SK-MEL-5 (cell line): ENCODE data around the gene ATXN7. TPM values are rescaled to one million over a fixed set of nuclear protein-coding genes. Genes with fewer than 3 reads are reported as not detected.
A peak's percentile ranks its signal among the peaks of the same experiment; 100 is the strongest.

Experiments used
- DNase-seq: peaks from one replicate; pipeline ENCODE4 v3.0.0-alpha.2; 2016; ENCODE audit warnings: low read depth, low spot score
- in situ Hi-C: cut with HindIII; loops from 2 replicates; pipeline ENCODE4 v1.10.0; 2016; ENCODE audit warnings: low sequenced_read_pairs, high pct_unique_total_duplicates, low pct_unique_long_range_greater_than_20kb
- total RNA-seq: library from RNA; depleted of rRNA; stranded (reverse); fragments of >200 nt; shearing (Covaris generic); gene quantifications from 2 replicates; pipeline ENCODE4 v1.2.3, GENCODE V29; 2014

Gene ATXN7
- total RNA-seq, 1 experiment from 2014 or later = 5.8 TPM

DNA sequence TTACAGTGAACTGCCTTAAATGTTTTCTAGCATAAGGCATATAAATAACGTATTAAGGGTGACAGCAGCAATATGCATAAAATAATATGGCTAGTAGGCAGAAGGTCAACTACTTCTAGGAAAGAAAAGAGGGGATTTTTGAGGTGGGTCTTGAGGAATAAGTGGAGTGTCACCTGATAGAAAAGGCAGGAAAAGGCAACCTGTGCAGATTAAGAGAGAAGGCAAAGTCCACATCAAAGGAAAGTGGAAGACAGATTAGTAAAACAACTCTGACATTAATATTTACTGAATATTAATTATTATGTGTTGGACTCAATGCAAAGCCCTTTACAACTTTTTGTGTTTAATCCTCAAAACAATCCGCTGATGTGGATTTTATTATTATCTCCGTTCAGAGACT, 2.9 kb upstream of the ATXN7 start:
- no peak for DNase-seq
- in situ Hi-C loops = no loop called here

DNA sequence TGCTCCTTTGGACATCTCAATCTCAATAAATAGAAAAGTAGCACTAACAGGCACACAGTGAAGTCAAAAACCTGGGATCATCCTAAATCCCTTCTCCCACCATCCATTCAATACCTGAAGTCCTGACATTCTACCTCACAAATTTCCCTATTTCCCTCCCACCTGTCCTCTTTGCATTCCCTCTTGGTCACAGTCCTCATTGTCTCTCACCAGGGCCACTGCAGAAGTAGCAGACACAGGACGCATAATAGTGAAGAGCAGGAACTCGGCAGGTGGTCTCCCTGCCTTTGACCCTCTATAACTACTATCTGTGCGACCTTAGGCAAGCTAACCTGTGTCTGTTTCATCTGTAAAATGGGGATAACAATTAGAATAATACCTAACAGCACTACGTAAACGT, 2.4 kb upstream of the ATXN7 start:
- DNase-seq = no peak
- in situ Hi-C loops = no loop called here

DNA sequence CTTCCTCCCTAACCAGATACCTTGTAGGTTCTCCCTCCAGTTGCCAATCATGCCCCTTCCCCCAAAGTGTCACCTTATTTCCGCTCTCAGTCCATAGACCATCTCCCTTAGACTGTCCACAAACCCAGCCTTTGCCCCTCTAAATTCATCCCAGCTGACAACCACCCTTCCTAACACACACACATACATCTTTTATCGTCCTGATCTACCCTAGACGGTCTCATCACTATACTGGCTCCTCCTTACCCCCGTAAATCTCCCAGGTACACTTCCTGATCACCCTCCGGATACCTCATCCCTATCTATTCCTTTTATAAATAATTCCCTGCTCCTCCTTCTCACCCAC, 890 bp upstream of the ATXN7 start:
- no peak for DNase-seq
- in situ Hi-C loops = no loop called here

DNA sequence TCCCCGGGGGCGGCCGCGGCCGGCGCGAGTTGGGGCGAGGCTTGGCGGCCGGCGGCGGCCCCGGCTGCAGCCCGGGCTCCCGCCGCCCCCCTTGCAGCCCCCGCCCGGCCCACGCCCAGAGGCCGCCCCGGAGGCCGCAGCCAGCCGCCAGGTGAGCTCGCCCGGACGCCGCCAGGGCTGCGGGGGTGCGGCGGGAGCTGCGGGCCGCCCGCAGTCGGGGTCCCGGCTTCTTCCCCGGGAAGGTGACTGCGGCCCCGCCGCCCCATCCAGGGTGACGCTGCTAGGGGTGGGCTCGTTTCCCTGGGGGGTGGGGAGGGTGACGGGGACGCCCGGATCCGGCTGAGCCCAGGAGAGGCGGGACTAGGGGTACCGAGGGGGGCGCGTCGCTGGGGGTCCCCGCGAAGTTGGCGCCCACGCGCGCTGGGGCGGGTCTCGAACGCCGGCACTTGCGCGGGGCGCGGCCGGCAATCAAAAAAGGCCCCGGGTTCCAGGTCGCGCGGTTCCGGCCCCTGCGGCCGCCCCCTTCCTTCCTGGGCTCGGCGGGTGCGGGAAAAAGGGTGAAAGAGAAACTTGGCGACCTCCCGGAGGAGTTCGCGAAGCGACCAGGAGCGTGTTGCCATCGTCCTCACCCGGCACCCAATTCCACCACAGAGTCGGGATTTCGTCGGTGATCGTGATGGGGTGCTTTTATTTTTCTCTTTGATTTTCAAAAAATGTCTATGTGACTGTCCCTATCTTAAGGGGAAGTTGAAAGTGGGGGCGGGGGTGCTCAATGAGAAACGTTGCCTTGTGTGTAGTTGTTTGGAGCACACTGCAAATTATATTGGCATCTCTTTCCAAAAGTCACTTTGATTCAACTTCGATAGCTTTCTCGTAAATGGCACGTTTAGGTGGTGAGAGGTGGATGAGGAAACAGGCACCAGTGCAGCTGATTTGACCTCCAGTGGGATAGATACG, 619 bp downstream of the ATXN7 start:
- DNase-seq = no peak
- in situ Hi-C loops = no loop called here

DNA sequence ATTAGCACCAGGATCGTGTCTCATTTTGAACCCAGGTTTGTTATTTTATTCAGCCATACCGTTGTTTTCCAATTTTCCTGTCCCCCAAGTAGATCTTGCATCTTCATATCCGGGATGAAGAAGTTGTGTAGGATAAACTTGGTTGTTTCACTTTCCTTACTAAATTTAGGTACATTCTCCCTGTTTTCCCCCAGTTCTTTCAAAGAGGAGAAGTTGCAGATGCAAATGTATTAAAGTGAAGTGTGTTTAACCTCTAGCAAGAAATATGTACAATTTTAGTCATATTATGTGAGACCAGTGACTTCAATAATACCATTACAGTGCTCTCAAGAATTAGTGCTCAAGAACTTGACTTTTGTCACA, 1.3 kb downstream of the ATXN7 start:
- in situ Hi-C loops = no loop called here
- DNase-seq = no peak

DNA sequence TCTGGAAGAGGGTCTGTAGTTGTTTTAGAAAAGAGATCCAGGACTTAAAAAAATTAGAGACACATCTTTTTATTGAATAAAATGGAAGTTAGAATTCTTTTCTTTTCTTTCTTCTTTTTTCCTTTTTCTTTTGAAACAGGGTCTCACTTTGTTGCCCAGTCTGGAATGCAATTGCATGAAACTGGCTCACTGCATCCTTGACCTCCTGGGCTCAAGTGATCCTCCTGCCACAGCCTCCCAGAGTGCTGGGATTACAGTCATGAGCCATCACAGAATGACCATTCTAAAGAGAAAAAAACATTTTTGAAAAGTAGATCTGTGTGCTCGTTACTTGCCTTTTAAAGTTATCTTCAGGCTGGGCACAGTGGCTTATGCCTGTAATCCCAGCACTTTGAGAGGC, 3.6 kb downstream of the ATXN7 start:
- DNase-seq = no peak
- in situ Hi-C loops = no loop called here

DNA sequence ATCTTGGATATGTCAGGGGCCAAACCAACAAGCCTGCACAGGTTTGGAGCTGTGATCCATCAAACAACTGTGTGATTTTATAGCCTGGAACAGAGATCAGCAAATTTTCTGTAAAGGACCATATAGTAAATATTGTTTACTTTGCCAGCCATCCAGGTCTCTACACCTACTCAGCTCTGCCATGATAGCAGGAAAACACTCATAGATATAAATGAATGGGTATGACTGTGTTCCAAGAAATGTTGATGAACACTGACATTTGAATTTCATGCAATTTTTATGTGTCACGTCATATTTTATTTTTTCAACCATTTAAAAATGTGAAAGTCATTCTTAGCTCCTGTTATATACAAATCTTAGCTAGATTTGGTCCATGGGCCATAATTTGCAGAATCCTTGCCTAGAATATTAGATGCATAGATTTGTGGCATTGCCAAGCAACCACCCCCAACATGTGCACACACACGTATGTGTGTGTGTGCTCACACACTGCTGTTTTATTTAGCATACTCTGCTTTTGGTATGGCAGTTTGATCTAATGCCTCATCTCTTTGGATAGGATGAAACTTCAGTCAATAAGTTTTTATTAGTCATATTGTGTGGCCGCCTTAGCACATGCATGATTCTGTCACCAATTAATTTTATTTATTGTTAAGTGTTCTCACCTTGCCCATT, 6.4 kb downstream of the ATXN7 start:
- no peak for DNase-seq
- in situ Hi-C loops = no loop called here

DNA sequence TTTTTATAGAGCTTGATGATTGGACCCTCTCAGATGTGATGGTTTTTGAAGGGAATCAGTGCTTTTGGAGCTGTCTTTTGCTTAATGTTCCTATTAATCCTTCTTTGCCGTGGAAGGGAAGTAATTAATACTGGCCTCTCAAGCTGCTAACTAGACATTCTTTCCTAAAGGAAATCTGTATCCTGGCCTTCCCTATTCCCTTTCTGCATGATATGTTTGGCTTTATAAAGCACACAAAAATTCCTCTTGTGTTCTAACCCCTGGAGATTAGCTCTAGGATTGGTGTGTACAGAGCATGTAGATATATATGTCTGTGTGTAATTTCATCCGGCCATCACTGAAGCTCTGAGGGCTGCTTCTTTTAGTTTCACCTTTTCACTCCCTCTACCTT, 6.9 kb downstream of the ATXN7 start:
- no peak for DNase-seq
- in situ Hi-C loops = no loop called here

DNA sequence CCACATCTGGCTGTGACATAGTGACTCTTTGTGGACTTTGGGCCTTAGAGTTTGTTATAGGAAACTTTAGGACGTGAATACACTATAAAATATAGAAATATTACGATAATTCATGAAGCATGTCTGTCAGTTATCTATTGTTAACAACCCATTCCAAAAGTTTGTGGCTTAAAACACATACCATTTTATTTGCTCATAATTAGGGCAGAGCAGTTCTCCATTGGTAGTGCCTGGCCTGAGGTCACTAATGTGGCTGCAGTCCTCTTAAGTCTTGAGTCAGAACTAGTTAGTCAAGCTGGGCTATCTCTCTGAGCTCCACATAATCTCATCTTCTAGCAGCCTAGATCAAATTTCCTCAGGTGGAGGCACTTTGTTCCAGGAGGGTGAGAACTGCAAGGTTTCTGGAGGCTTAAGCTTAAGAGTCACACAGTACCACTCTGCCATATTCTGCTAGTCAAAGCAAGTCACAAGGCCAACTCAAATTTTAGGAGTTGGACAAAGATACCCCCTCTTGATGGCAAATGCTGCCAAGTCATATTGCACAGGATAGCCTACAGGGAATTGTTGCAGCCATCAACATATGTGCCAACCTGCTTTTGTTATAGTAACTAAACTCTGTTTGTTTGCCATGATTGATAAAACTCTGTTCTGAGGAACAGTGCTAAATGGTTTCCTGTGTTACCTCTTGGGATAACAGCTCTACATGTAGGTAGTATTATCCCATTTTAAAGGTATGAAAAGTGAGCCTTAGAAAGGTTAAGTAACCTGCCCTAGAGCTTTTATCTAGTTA, 8.7 kb downstream of the ATXN7 start:
- in situ Hi-C loops = no loop called here
- no peak for DNase-seq

DNA sequence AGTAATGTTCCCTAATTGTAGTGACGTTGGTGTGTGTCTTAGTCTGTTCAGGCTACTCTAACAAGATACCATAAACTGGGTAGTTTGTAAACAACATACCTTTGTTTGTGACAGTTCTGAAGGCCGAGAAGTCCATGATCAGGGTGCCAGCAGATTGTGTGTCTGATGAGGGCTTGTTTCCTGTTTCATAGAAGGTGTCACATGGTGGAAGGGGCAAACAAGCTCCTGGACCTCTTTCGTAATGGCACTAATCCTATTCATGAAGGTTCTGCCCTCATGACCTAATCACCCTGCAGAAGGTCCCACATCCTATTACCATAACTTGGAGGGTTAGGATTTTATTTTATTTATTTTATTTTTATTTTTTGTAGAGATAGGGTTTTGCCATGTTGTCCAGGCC, 11.1 kb downstream of the ATXN7 start:
- in situ Hi-C loops = no loop called here
- DNase-seq = peak; percentile 38

DNA sequence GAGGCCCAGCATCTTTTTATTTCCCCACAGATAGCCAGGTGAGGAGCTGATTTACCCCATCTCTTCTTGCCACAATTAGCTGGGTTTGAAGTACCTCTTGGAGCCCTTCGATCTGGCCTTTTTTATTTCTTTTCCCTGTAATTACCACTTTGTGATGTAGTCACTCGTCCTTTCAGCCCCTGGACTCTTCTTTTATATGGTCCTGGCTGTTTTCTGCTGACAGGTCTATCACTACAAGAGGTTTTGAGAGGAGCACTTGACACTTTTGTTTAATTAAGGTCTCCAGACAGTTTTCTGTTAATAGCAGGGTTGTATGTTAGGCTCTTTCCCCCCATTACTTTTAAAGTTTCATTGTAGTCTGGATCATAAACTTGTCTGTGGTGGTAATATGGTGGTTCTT, 11.8 kb downstream of the ATXN7 start:
- no peak for DNase-seq
- in situ Hi-C loops = no loop called here

DNA sequence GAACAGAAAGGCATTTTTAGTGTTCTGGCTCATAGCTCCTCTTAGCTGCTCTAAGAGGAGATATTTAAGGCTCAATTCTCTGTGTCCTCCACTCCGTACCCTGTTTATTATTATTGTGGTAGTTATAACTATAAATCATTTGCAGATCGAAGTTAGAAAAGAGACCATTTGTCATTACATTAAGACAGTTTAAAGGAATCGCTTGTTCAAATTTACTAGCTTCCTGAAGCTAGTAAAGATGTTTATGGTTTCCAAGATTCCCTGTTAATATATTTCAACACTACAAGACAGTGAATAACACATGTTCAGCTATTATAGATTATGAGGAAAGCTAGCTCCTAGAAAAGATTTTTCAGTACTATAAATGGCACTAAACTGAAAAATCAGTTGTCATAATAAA, 12.6 kb downstream of the ATXN7 start:
- in situ Hi-C loops = no loop called here
- no peak for DNase-seq

DNA sequence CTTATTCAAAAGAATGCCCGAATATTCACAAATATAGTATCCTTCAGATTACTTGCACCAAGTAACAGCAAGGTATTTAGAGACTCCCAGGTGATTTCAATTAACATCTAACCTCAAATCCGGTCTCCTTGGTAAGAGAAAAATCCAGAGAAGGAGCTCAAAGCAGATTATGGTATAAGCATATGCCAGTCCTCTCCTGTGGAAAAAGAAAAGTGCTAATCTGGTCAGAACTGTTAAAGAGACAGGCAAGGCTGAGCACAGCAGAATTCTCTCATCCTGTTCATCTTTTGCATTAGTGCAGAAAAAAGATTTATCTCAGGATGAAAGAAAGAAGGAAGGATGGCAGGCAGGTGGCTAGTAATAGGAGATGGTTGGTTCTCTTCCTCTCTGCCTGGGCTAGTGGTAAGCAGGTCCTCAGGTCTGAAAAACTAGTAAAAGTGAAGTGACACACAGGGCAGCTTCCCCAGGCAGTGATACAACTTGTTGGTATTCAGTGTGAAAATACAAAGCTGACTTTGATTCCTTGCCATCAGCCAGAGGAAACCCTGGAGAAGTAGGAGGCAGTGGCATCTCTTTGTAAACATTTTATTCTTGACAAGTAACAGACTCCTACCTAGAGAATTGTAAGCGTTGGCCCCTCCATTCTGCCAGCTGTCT, 14.2 kb downstream of the ATXN7 start:
- no peak for DNase-seq
- in situ Hi-C loops = no loop called here

DNA sequence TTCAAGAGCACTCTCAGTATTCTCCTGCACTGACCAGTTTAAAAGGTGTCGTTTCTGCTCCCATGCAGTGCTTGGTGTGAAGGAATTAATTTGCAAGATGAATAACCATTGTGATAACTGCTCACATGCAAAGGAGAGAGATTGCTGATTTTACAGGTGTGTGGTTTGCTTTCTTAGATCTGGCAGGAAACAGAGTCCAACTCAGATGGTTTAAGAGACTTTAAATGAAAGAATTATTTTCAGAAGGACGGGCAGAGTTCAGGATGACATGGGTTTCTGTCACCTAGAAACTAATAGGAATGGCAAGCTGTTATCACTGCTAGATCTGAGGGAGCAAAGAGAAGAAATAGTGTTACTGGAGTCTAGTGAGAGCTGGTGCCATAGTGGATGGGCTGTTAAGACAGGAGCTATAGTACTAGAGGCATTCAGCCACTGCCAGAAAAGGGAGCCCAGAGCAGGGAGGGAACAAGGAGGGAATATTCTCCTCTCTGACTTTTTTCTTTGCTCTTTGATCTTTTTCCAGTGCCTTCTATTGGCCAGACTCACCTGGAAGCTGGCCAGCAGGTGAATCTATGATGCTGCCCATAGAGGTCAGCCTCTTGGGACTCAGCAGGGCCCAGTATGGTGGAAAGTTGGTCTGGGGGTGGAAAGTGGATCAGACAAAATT, 14.9 kb downstream of the ATXN7 start:
- in situ Hi-C loops = no loop called here
- no peak for DNase-seq

DNA sequence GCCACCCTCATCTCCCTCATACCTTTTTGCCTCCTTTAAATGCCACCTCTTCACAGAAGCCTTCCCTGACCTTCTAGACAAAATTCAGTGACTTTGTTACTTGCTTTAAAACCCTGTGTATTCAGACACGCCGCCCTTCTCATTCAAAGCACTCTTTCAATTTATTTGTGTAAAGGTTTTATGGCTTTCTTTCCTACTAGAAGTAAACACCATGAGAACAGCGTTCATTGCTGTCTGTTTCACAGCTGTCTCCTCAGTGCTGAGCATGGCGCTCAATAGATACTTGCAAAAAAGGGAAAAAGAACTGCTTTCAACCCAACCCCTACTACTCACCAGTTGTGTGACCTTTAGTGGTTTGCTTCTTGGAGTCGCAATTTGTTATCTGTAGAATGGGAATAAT, 17.0 kb downstream of the ATXN7 start:
- DNase-seq = no peak
- in situ Hi-C loops = no loop called here

DNA sequence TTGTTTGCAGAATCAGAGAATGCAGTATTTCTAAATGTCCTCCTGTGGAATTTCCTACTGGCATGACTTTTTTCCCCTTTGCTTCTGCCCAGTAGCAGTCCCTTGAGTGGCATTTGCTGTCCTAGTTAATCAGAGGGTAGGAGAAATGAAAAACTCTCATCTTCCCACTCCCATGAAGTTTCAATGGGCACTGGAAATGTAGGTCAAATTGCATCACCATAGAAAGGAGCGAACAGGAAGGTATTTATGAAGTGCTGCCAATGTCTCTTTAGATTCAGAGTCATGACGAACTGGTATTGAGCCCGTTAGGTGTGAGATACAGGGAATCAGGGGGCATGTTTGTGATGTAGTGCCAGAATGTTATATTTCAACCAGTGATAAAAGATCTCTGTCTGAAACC, 23.2 kb downstream of the ATXN7 start:
- in situ Hi-C loops = no loop called here
- DNase-seq = no peak

DNA sequence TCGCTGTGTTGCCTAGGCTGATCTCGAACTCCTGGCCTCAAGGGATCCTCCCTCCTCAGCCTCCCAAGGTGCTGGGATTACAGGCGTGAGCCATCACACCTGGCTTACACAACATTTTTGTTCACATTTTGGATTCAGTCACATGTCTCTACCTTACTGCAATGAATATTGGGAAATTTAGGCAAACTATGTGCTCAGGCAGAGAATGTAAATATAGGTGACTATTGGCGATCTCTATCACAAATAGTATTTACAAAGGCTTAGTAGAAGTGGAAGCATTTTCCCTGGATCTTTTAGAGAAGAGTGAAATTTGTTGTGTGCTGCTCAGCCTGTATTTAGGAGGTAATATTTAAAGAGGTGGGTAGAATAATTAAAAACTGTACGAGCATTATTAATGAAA, 27.9 kb downstream of the ATXN7 start:
- DNase-seq = no peak
- in situ Hi-C loops = no loop called here
